CD4-positive, alpha-beta T cell (primary cell): ENCODE measurements around the gene BTG1. TPM values are rescaled to one million over a fixed set of nuclear protein-coding genes. Genes with fewer than 3 reads are reported as not detected.

Experiments
- ATAC-seq: fragments of 200-7000 bp; cut with Tn5 transposase; one replicate; pipeline ENCODE4 v1.10.0; 2022; ENCODE audit warnings: mild to moderate bottlenecking; ENCODE audit not compliant: poor library complexity
- CTCF ChIA-PET: fragments of 350-600 bp; sonication (Branson Sonifier 250); formaldehyde crosslinking; loops from one replicate; lab custom pipeline; 2021; ENCODE audit warnings: antibody characterized with exemption, inconsistent platforms; lab: Charles Lee
- POLR2A ChIA-PET: fragments of 350-600 bp; sonication (Branson Sonifier 250); formaldehyde crosslinking; loops from one replicate; lab custom pipeline; 2021; ENCODE audit warnings: antibody characterized with exemption, inconsistent platforms; lab: Charles Lee
- DNase-seq, 14 experiments: peaks; one replicate each; pipeline ENCODE4 v3.0.0-alpha.2; 2013 to 2020; ENCODE audit warnings: mixed read lengths in 2 of 14
- H3K27ac ChIP-seq, 2 donors: one replicate each; pipeline versions ENCODE4 v1.5.1 to v1.7.0; 2013; ENCODE audit warnings: low read length in 2 of 2, low read depth in 1 of 2, mild to moderate bottlenecking in 1 of 2
- H3K27me3 ChIP-seq, 2 experiments: 1 replicate in 1 of 2; 2 replicates in 1 of 2; pipeline versions ENCODE4 v1.6.1 to v1.7.0; 2013; ENCODE audit warnings: low read length in 2 of 2, control low read depth in 1 of 2, mild to moderate bottlenecking in 1 of 2, moderate library complexity in 1 of 2; ENCODE audit not compliant: insufficient read depth in 2 of 2, control insufficient read depth in 1 of 2
- H3K36me3 ChIP-seq: one replicate; pipeline ENCODE4 v1.6.1; 2013; ENCODE audit warnings: low read length, control low read depth; ENCODE audit not compliant: insufficient read depth
- H3K4me1 ChIP-seq: one replicate; pipeline ENCODE4 v1.6.1; 2013; ENCODE audit warnings: low read length, control low read depth; ENCODE audit not compliant: insufficient read depth
- H3K4me3 ChIP-seq: one replicate; pipeline ENCODE4 v1.5.1; 2013; ENCODE audit warnings: mild to moderate bottlenecking, low read length, moderate library complexity
- H3K9me3 ChIP-seq, 2 experiments: 1 replicate in 1 of 2; 2 replicates in 1 of 2; pipeline versions ENCODE4 v1.6.1 to v1.7.0; 2013; ENCODE audit warnings: low read length in 2 of 2, mild to moderate bottlenecking in 2 of 2, control low read depth in 1 of 2, moderate library complexity in 1 of 2; ENCODE audit not compliant: control insufficient read depth in 1 of 2, insufficient read depth in 1 of 2
- H3K27ac Mint-ChIP-seq: one replicate; pipeline ENCODE4 v1.8.0; 2020; ENCODE audit warnings: mixed read lengths
- H3K27me3 Mint-ChIP-seq: one replicate; pipeline ENCODE4 v1.8.0; 2021; ENCODE audit warnings: mixed read lengths
- H3K36me3 Mint-ChIP-seq: one replicate; pipeline ENCODE4 v1.8.0; 2021; ENCODE audit warnings: low read depth, mixed read lengths
- H3K4me1 Mint-ChIP-seq: one replicate; pipeline ENCODE4 v1.8.0; 2021; ENCODE audit warnings: low read depth, mixed read lengths
- H3K4me3 Mint-ChIP-seq: one replicate; pipeline ENCODE4 v1.8.0; 2020; ENCODE audit warnings: mild to moderate bottlenecking, mixed read lengths
- H3K9me3 Mint-ChIP-seq: one replicate; pipeline ENCODE4 v1.8.0; 2020; ENCODE audit warnings: mixed read lengths
- CTCF ChIP-seq: fragments of 200-600 bp; IDR thresholded peaks from one replicate; pipeline ENCODE4 v1.8.0; 2022; ENCODE audit warnings: antibody characterized with exemption, mild to moderate bottlenecking
- intact Hi-C, 2 experiments: fragments of 100-400 bp; cut with DNase I in 1 of 2; cut with micrococcal nuclease in 1 of 2; formaldehyde crosslinking; loops; one replicate each; pipeline versions ENCODE4 v1.15.1 to v1.9.0; 2023 to 2025; cut with DNase I, micrococcal nuclease
- total RNA-seq, 174 experiments: library from RNA in 2 of 174; stranded (reverse) in 2 of 174; gene quantifications; one replicate each; pipeline ENCODE4 v1.2.3 and lab custom pipeline; 2021 to 2026

BTG1 gene
- total RNA-seq, 2 experiments from 2014 or later: 1,698 to 1,774 TPM

DNA sequence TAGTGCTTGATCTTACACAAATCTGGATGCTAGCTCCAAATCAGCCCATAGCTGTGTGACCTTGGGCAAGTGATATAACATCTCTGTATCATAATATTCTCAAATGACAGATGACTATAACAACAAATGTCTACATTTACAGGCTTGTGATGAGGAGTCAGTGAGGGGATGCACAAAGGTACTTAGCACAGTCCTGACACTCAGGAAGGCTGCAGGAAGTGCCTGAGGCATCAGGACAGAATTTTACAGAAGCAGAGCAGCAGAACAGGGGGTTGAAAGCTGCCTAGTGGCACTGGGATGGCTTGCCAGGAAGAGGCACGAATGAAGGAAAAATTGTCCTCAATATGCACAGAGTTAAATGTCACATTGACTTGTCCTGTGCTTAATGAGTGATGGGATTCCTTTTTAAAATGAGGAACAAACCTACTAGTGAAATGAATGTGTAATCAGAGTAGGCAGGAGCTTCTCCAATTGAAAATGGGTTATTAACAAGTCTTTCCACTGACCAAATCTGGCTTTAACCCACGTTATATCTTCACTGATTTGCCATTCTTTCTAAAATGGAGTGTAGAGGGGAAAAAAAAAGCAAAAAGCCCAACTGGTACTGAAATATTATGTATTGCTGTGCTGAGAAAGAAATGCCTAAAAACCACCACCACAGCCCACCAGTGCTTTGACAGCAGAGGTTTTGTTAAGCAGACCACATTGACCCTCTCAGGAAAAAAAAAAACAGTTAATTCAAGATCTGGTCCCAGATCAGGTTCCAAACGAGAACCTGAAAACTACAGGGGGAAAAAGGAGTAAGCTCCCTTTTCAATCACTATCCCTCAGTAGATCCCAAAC lies 11.6 kb downstream of the BTG1 start:
- H3K27ac ChIP-seq: peak overlapping the region; percentile 59 to 62
- CTCF ChIA-PET: interaction anchor here (1.1 to 2.7 kb wide), 3 partner anchors 10 to 752 kb away, joined by 3 to 17 read pairs (median 3); partner anchors contain the start of gene BTG1
- intact Hi-C loops: loop anchor here (1.0 to 10.0 kb wide), 5 partner anchors 7 to 359 kb away; no protein-coding TSS in a partner anchor
- ATAC-seq (no peak), DNase-seq (peak in 2 of 14 experiments; percentile 32 to 43)
- no peaks in the 10 kb centered on the region for H3K9me3 ChIP-seq
- TF ChIP-seq CTCF: no peak
- peaks cover 90% of the 10 kb centered on the region for H3K36me3 Mint-ChIP-seq
- H3K9me3 Mint-ChIP-seq: no peaks in the 10 kb centered on the region
- POLR2A ChIA-PET: interaction anchor here (0.7 to 10.0 kb wide), 29 partner anchors 9 to 436 kb away, joined by 3 to 298 read pairs (median 5); partner anchors contain the start of gene BTG1
- peak overlapping the region; percentile 94 for H3K4me3 ChIP-seq
- peak overlapping the region; percentile 99 for H3K27ac Mint-ChIP-seq
- peaks cover 47% of the 10 kb centered on the region for H3K4me1 ChIP-seq
- H3K36me3 ChIP-seq: no peaks in the 10 kb centered on the region
- peak overlapping the region; percentile 100 for H3K4me3 Mint-ChIP-seq
- peaks cover 84% of the 10 kb centered on the region for H3K4me1 Mint-ChIP-seq
- H3K27me3 ChIP-seq: no peaks in the 10 kb centered on the region
- H3K27me3 Mint-ChIP-seq: no peaks in the 10 kb centered on the region

GRCh38 chr12:92133171-92133570 lies 12.5 kb downstream of the BTG1 start:
- Mint-ChIP-seq H3K27ac (peak overlapping the region; percentile 99), H3K27me3 (no peaks in the 10 kb centered on the region), H3K9me3 (peaks cover under 1% of the 10 kb centered on the region), H3K4me3 (peak overlapping the region; percentile 100), H3K4me1 (peaks cover 92% of the 10 kb centered on the region), H3K36me3 (peaks cover 88% of the 10 kb centered on the region)
- intact Hi-C loops: loop anchor here (1.0 to 10.0 kb wide), 5 partner anchors 8 to 358 kb away; no protein-coding TSS in a partner anchor
- ChIA-PET CTCF (interaction anchor here (1.1 to 2.7 kb wide), 4 partner anchors 11 to 555 kb away, joined by 3 to 17 read pairs (median 4); partner anchors contain the start of gene BTG1), POLR2A (interaction anchor here (0.6 to 10.0 kb wide), 23 partner anchors 8 to 437 kb away, joined by 3 to 298 read pairs (median 6); partner anchors contain the start of gene BTG1)
- H3K4me3 ChIP-seq: peak overlapping the region; percentile 94
- no peaks in the 10 kb centered on the region for H3K27me3 ChIP-seq
- DNase-seq (peak in 1 of 14 experiments; percentile 47), ATAC-seq (no peak)
- H3K4me1 ChIP-seq: peaks cover 52% of the 10 kb centered on the region
- H3K9me3 ChIP-seq: no peaks in the 10 kb centered on the region
- H3K36me3 ChIP-seq: no peaks in the 10 kb centered on the region
- TF ChIP-seq CTCF: no peak
- H3K27ac ChIP-seq: peak overlapping the region; percentile 59 to 62

DNA sequence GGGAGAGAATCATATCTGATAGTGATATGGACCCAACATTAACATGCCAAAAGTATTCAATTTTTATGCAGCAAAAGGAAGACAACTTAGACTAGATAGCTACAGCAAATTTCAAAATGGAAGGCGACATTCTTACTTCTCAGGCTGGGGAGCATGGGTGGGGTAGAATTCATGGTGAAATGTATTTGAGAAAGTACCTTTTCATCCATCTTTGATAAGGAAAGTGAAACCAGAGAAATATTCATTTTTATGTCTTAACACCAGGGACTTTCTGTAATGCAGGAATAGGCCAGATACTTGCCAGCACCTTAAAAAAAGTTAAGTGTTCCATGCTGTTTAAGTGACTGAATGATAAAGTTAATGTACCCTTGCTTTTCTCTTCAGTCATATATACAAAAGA lies 13.4 kb downstream of the BTG1 start:
- peak overlapping the region; percentile 99 for H3K27ac Mint-ChIP-seq
- intact Hi-C loops: loop anchor here (2.0 to 10.0 kb wide), 4 partner anchors 35 to 357 kb away; no protein-coding TSS in a partner anchor
- POLR2A ChIA-PET: interaction anchor here (0.7 to 10.0 kb wide), 14 partner anchors 11 to 438 kb away, joined by 3 to 298 read pairs (median 8); partner anchors contain the start of gene BTG1
- Histone ChIP-seq H3K36me3 (no peaks in the 10 kb centered on the region), H3K9me3 (no peaks in the 10 kb centered on the region), H3K4me1 (peaks cover 58% of the 10 kb centered on the region), H3K4me3 (peak overlapping the region; percentile 24), H3K27me3 (no peaks in the 10 kb centered on the region), H3K27ac (peak overlapping the region; percentile 53 to 58)
- H3K4me3 Mint-ChIP-seq: peak overlapping the region; percentile 85
- H3K27me3 Mint-ChIP-seq: no peaks in the 10 kb centered on the region
- peaks cover 90% of the 10 kb centered on the region for H3K4me1 Mint-ChIP-seq
- peak in 3 of 14 experiments; percentile 73 to 82 (median 77) for DNase-seq
- TF ChIP-seq CTCF: no peak
- CTCF ChIA-PET: interaction anchor here (0.6 to 1.2 kb wide), 3 partner anchors 12 to 476 kb away, joined by 3 to 4 read pairs (median 3); no protein-coding TSS in a partner anchor
- ATAC-seq: peak; percentile 31
- peaks cover 85% of the 10 kb centered on the region for H3K36me3 Mint-ChIP-seq
- H3K9me3 Mint-ChIP-seq: peaks cover 3% of the 10 kb centered on the region
